HepG2 (cell line): ENCODE results near the gene C16orf86. TPM values are rescaled to one million over a fixed set of nuclear protein-coding genes. Genes with fewer than 3 reads are reported as not detected.

Experiments
- KLF12 ChIP-seq: sonication (generic); formaldehyde crosslinking; IDR thresholded peaks from 2 replicates; pipeline ENCODE4 v1.4.0; 2020; ENCODE audit warnings: missing genetic modification reagents, borderline replicate concordance
- LCORL ChIP-seq, 2 experiments: fragments of 450-650 bp in 1 of 2; sonication (generic) in 1 of 2; formaldehyde crosslinking in 1 of 2; IDR thresholded peaks; 2 replicates each; pipeline versions ENCODE4 v1.5.0 to v1.6.1; 2017 to 2020; ENCODE audit warnings: antibody characterized with exemption in 1 of 2, missing genetic modification reagents in 1 of 2
- MAFK ChIP-seq, 2 experiments: IDR thresholded peaks in 1 of 2; conservative IDR thresholded peaks in 1 of 2; 2 replicates each; pipeline ENCODE4 v1.6.1; 2011; ENCODE audit warnings: improper control_type of control experiment in 2 of 2, low read length in 2 of 2
- MTF2 ChIP-seq: sonication (generic); formaldehyde crosslinking; IDR thresholded peaks from 2 replicates; pipeline ENCODE4 v1.5.0; 2020; ENCODE audit warnings: missing genetic modification reagents, borderline replicate concordance
- MXD1 ChIP-seq: sonication (generic); formaldehyde crosslinking; IDR thresholded peaks from 2 replicates; pipeline ENCODE4 v1.4.0; 2020; ENCODE audit warnings: mild to moderate bottlenecking, missing genetic modification reagents
- NFYB ChIP-seq: sonication (generic); formaldehyde crosslinking; IDR thresholded peaks from 2 replicates; pipeline ENCODE4 v1.4.0; 2020; ENCODE audit warnings: missing genetic modification reagents
- PAX8 ChIP-seq: sonication (generic); formaldehyde crosslinking; IDR thresholded peaks from 2 replicates; pipeline ENCODE4 v1.8.0; 2022; ENCODE audit warnings: mild to moderate bottlenecking, missing genetic modification reagents, borderline replicate concordance
- PLRG1 ChIP-seq: fragments of 450-650 bp; conservative IDR thresholded peaks from 2 replicates; pipeline ENCODE4 v1.6.1; 2016
- RBAK ChIP-seq: sonication (generic); formaldehyde crosslinking; IDR thresholded peaks from 2 replicates; pipeline ENCODE4 v1.5.1; 2020; ENCODE audit warnings: mild to moderate bottlenecking, missing genetic modification reagents
- SOX6 ChIP-seq, 2 experiments: fragments of 450-650 bp in 1 of 2; sonication (generic) in 1 of 2; formaldehyde crosslinking in 1 of 2; IDR thresholded peaks; 2 replicates each; pipeline versions ENCODE4 v1.4.0 to v1.6.1; 2017 to 2020; ENCODE audit warnings: antibody characterized with exemption in 1 of 2, mild to moderate bottlenecking in 1 of 2, missing genetic modification reagents in 1 of 2
- TFDP1 ChIP-seq: IDR thresholded peaks from 2 replicates; pipeline ENCODE4 v1.6.1; 2016; ENCODE audit warnings: missing compliant biosample characterization, missing genetic modification reagents, borderline replicate concordance
- ZBED4 ChIP-seq: sonication (generic); formaldehyde crosslinking; IDR thresholded peaks from 2 replicates; pipeline ENCODE4 v1.4.0; 2020; ENCODE audit warnings: missing genetic modification reagents, borderline replicate concordance
- ZFP41 ChIP-seq: sonication (generic); formaldehyde crosslinking; IDR thresholded peaks from 2 replicates; pipeline ENCODE4 v1.4.0; 2020; ENCODE audit warnings: mild to moderate bottlenecking, missing genetic modification reagents, borderline replicate concordance
- ZNF143 ChIP-seq: sonication (generic); formaldehyde crosslinking; IDR thresholded peaks from 2 replicates; pipeline ENCODE4 v1.4.0; 2020; ENCODE audit warnings: missing genetic modification reagents
- ZNF253 ChIP-seq: sonication (generic); formaldehyde crosslinking; IDR thresholded peaks from 2 replicates; pipeline ENCODE4 v1.8.0; 2022; ENCODE audit warnings: mild to moderate bottlenecking, missing genetic modification reagents, borderline replicate concordance
- ZNF382 ChIP-seq: sonication (generic); formaldehyde crosslinking; IDR thresholded peaks from 2 replicates; pipeline ENCODE4 v1.5.0; 2020; ENCODE audit warnings: missing genetic modification reagents, mild to moderate bottlenecking, borderline replicate concordance
- ZNF501 ChIP-seq: sonication (generic); formaldehyde crosslinking; IDR thresholded peaks from 2 replicates; pipeline ENCODE4 v1.5.1; 2020; ENCODE audit warnings: mild to moderate bottlenecking, moderate library complexity, missing genetic modification reagents
- ZNF563 ChIP-seq: sonication (generic); formaldehyde crosslinking; IDR thresholded peaks from 2 replicates; pipeline ENCODE4 v1.8.0; 2022; ENCODE audit warnings: mild to moderate bottlenecking, moderate library complexity, missing genetic modification reagents
- ZNF598 ChIP-seq: sonication (generic); formaldehyde crosslinking; IDR thresholded peaks from 2 replicates; pipeline ENCODE4 v1.5.1; 2020; ENCODE audit warnings: mild to moderate bottlenecking, missing genetic modification reagents, borderline replicate concordance
- ZNF713 ChIP-seq: sonication (generic); formaldehyde crosslinking; IDR thresholded peaks from 2 replicates; pipeline ENCODE4 v1.4.0; 2020; ENCODE audit warnings: mild to moderate bottlenecking, missing genetic modification reagents
- ZSCAN20 ChIP-seq: sonication (generic); formaldehyde crosslinking; IDR thresholded peaks from 2 replicates; pipeline ENCODE4 v1.4.0; 2020; ENCODE audit warnings: missing genetic modification reagents, mild to moderate bottlenecking, borderline replicate concordance
- ZSCAN5A ChIP-seq: sonication (generic); formaldehyde crosslinking; IDR thresholded peaks from 2 replicates; pipeline ENCODE4 v1.8.0; 2022; ENCODE audit warnings: mild to moderate bottlenecking, missing genetic modification reagents, borderline replicate concordance
- polyA plus RNA-seq, 8 experiments: library from polyadenylated mRNA; depleted of rRNA in 3 of 8; stranded (reverse) in 7 of 8; unstranded in 1 of 8; fragments of >200 nt; fragmentation: Illumina TruSeq in 4 of 8; extraction: Trizol in 4 of 8; gene quantifications; 2 replicates each; pipeline versions ENCODE4 v1.2.1 to v1.2.3, GENCODE V29; 2011 to 2016; ENCODE audit warnings: low read depth in 4 of 8, missing spikeins in 1 of 8, mixed read lengths in 1 of 8; ENCODE audit not compliant: insufficient read depth in 1 of 8
- total RNA-seq, 5 experiments: library from RNA; depleted of rRNA; stranded (reverse); fragments of >200 nt; fragmentation: Illumina TruSeq; extraction: Trizol; gene quantifications; 2 replicates each; pipeline ENCODE4 v1.2.3, GENCODE V29; 2016; ENCODE audit warnings: low read depth in 1 of 5

The C16orf86 gene
- total and polyA plus RNA-seq, 2 of the 13 experiments (the other 11 are each of a cell fraction or from before 2014, with no cell fraction given) = 1.5 to 3.1 TPM

DNA sequence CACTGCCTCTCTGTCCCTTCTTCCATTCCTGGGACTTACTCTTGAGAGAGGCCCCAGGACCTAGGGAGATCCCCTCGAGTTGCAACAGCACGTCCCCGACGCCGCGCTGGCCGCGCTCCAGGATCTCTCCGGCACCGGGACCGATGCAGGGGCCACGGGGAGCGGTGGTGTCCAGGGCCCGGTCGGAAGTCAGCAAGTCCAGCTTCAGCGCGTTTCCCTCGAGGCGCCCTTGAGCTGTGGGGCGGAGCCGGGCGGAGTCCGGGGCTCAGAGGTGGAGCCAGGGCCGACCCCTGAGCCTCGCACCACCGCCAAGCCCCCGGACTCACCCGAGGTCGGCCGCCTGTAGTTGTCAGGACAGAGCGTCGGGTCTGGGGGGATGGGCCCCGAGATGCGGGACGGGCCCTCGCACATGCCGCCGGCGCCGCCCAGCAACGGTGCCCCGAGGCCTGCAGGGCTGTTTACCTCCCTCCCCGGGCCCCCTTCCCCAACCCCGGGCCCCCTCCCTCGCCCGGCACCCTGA is 522 bp upstream of the C16orf86 start (continued):
- TF ChIP-seq ZBED4 (CRISPR knock-in tag) = peak; percentile 70
- TF ChIP-seq NFYB (CRISPR knock-in tag) = no peak
- TF ChIP-seq ZNF501 (CRISPR knock-in tag) = no peak
- TF ChIP-seq SOX6 (IDR thresholded peaks at IDR 0.05) = no peak
- TF ChIP-seq SOX6 (CRISPR knock-in tag; IDR thresholded peaks at IDR 0.05) = peak; percentile 35; the same call in 1 of the 2 replicates
- peak; percentile 91 for TF ChIP-seq ZNF253 (CRISPR knock-in tag)
- no peak; the same call in 1 of the 2 replicates for TF ChIP-seq ZNF563 (CRISPR knock-in tag)
- no peak for TF ChIP-seq ZSCAN5A (CRISPR knock-in tag)
- no peak for TF ChIP-seq ZNF713 (CRISPR knock-in tag)
- no peak; the same call in 1 of the 2 replicates for TF ChIP-seq KLF12 (CRISPR knock-in tag)
- no peak; the same call in 1 of the 2 replicates for TF ChIP-seq MXD1 (CRISPR knock-in tag)
- TF ChIP-seq TFDP1 (CRISPR knock-in tag) = 0 out of 2 replicates have a peak, but pooled peaks have one; percentile 47
- TF ChIP-seq MTF2 (CRISPR knock-in tag) = 0 out of 2 replicates have a peak, but pooled peaks have one; percentile 51
- TF ChIP-seq ZNF143 (CRISPR knock-in tag) = no peak
- TF ChIP-seq ZFP41 (CRISPR knock-in tag) = no peak
- TF ChIP-seq MAFK (conservative IDR thresholded peaks at IDR 0.05 in 1 of 2, IDR thresholded peaks at IDR 0.05 in 1 of 2; ENCODE audit: low read length in 2 of 2) = no peak
- no peak for TF ChIP-seq LCORL (IDR thresholded peaks at IDR 0.05)
- TF ChIP-seq LCORL (CRISPR knock-in tag; IDR thresholded peaks at IDR 0.05) = peak; percentile 62; the same call in 1 of the 2 replicates
- no peak for TF ChIP-seq ZNF382 (CRISPR knock-in tag)
- no peak for TF ChIP-seq ZSCAN20 (CRISPR knock-in tag)
- 0 out of 2 replicates have a peak, but pooled peaks have one; percentile 24 for TF ChIP-seq RBAK
- 0 out of 2 replicates have a peak, but pooled peaks have one; percentile 17 for TF ChIP-seq PAX8 (CRISPR knock-in tag)
- TF ChIP-seq ZNF598 (CRISPR knock-in tag) = no peak
- TF ChIP-seq PLRG1 = no peak
